ENCODE data around the gene YIPF7. TPM values are rescaled to one million over a fixed set of nuclear protein-coding genes. Genes with fewer than 3 reads are reported as not detected.

The YIPF7 gene
- total RNA-seq, 1 experiment from 2014 or later, result not detected

- CTCF ChIA-PET, result no interaction called here
- ATAC-seq (no peak), DNase-seq (ENCODE audit: low spot score) (no peak)
- peaks cover 30% of the 10 kb centered on the region for H3K9me3 Mint-ChIP-seq
- no peaks in the 10 kb centered on the region for H3K4me1 Mint-ChIP-seq
- H3K27me3 Mint-ChIP-seq (ENCODE audit: low read depth), result no peaks in the 10 kb centered on the region
- H3K4me3 Mint-ChIP-seq, result no peak overlapping the region
- H3K36me3 Mint-ChIP-seq, result peaks cover 5% of the 10 kb centered on the region
- POLR2A ChIA-PET, result no interaction called here
- TF ChIP-seq IRF2 (CRISPR knock-in tag; IDR thresholded peaks at IDR 0.05; ENCODE audit: borderline replicate concordance, low read depth) (no peak), FOXK1 (CRISPR knock-in tag; IDR thresholded peaks at IDR 0.05) (no peak), ZSCAN18 (CRISPR knock-in tag; IDR thresholded peaks at IDR 0.05) (no peak), USF2 (CRISPR knock-in tag; IDR thresholded peaks at IDR 0.05) (no peak), CDX4 (CRISPR knock-in tag; IDR thresholded peaks at IDR 0.05; ENCODE audit: borderline replicate concordance) (no peak), E2F4 (CRISPR knock-in tag; IDR thresholded peaks at IDR 0.05; ENCODE audit: borderline replicate concordance, low read depth) (no peak), PRDM15 (CRISPR knock-in tag; IDR thresholded peaks at IDR 0.05) (no peak), NFYB (CRISPR knock-in tag; conservative IDR thresholded peaks at IDR 0.05; ENCODE audit: low read depth) (no peak), ERG (CRISPR knock-in tag; IDR thresholded peaks at IDR 0.05) (no peak), CTCF (IDR thresholded peaks at IDR 0.05) (no peak), SMAD3 (CRISPR knock-in tag; IDR thresholded peaks at IDR 0.05; ENCODE audit: borderline replicate concordance) (no peak)
- H3K27ac Mint-ChIP-seq, result no peak overlapping the region
Observed at GRCh38 chr4:44638091-44638490, 13.3 kb downstream of the YIPF7 start.

- Mint-ChIP-seq H3K27ac (no peak overlapping the region), H3K4me3 (no peak overlapping the region), H3K4me1 (no peaks in the 10 kb centered on the region), H3K9me3 (no peaks in the 10 kb centered on the region), H3K27me3 (ENCODE audit: low read depth) (no peaks in the 10 kb centered on the region), H3K36me3 (no peaks in the 10 kb centered on the region)
- CTCF ChIA-PET, result interaction anchor here (1.0 kb wide), 1 partner anchor 208 kb away, joined by 3 read pairs; no protein-coding TSS in a partner anchor
- ATAC-seq (no peak), DNase-seq (ENCODE audit: low spot score) (peak; percentile 26)
- TF ChIP-seq USF2 (CRISPR knock-in tag; IDR thresholded peaks at IDR 0.05), result no peak
- no peak for TF ChIP-seq CTCF (IDR thresholded peaks at IDR 0.05)
- TF ChIP-seq TEAD1 (CRISPR knock-in tag; IDR thresholded peaks at IDR 0.05), result no peak
- TF ChIP-seq FOXP1 (CRISPR knock-in tag; IDR thresholded peaks at IDR 0.05; ENCODE audit: borderline replicate concordance), result no peak
- no peak for TF ChIP-seq TP53 (CRISPR knock-in tag; IDR thresholded peaks at IDR 0.05)
- POLR2A ChIA-PET, result no interaction called here
Observed at GRCh38 chr4:44632733-44633132, 18.7 kb downstream of the YIPF7 start.
